Peyer's patch (tissue), 4 donors: ENCODE results near the gene ATRIP.

Source experiments
- POLR2A ChIP-seq, 2 donors: fragments of 450-650 bp; IDR thresholded peaks; one replicate each; pipeline ENCODE4 v1.5.1; 2017; ENCODE audit warnings: antibody characterized with exemption in 2 of 2, mild to moderate bottlenecking in 2 of 2, moderate library complexity in 2 of 2
- TF ChIP-seq, protein P1 (sequence below), 6 experiments: fragments of 450-650 bp in 4 of 6; fragments of 200-600 bp in 2 of 6; sonication (generic) in 1 of 6; IDR thresholded peaks; one replicate each; pipeline ENCODE4 v1.5.1; 2017 to 2019; ENCODE audit warnings: antibody characterized with exemption in 6 of 6, mild to moderate bottlenecking in 3 of 6, moderate library complexity in 1 of 6

DNA sequence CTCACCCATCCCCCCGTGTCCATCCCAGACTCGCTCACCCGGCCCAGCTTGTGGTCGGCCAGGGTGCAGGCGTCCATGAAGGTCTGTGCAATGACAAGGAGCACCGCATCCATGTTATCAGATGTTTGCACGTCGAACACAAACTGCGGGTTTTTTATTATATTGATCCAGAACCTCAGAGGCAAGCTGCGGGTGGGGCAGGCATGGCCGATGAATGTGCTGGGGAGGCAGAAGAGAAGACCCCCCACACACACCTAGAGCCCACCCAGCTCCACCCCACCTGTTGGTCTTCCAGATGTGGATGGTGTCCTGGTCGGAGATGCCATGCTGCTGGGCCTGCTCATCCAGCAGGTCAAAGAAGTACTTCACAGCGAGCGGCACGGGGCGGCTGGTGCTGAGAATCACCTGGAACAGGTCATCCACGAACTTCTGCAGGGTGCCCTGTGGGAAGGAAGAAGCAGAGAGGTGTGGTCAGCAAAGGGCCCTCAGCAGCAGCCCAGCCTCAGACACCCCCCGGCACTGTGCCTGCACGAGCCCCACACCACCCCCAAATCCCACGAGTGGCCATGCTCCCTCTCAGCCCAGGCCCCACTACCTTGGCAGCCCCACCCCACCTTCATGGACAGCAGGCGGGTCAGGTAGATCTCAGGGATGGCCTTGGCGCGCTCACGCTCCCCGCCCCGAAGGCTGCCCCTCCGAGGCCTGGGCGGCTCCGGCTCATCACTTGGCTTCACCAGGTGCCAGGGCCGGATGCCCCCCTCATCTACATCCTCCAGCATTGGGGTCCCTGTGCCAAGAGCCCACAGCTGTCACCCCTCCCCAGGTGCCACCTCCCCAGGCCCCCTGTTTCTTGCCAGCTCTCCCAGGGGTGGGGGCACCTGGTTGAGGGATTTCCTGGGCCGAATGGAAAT, 37.0 kb upstream of the ATRIP start:
- TF ChIP-seq, protein P1, sequence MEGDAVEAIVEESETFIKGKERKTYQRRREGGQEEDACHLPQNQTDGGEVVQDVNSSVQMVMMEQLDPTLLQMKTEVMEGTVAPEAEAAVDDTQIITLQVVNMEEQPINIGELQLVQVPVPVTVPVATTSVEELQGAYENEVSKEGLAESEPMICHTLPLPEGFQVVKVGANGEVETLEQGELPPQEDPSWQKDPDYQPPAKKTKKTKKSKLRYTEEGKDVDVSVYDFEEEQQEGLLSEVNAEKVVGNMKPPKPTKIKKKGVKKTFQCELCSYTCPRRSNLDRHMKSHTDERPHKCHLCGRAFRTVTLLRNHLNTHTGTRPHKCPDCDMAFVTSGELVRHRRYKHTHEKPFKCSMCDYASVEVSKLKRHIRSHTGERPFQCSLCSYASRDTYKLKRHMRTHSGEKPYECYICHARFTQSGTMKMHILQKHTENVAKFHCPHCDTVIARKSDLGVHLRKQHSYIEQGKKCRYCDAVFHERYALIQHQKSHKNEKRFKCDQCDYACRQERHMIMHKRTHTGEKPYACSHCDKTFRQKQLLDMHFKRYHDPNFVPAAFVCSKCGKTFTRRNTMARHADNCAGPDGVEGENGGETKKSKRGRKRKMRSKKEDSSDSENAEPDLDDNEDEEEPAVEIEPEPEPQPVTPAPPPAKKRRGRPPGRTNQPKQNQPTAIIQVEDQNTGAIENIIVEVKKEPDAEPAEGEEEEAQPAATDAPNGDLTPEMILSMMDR (IDR thresholded peaks at IDR 0.05) = no peak
- no peak for TF ChIP-seq POLR2A (IDR thresholded peaks at IDR 0.05)
